Mesothelial cell of epicardium (in vitro differentiated cells): Measurements from ENCODE around the gene C14orf132. TPM values are rescaled to one million over a fixed set of nuclear protein-coding genes. Genes with fewer than 3 reads are reported as not detected.

Experiments used
- DNase-seq, 2 experiments: peaks; one replicate each; pipeline ENCODE4 v3.0.0; 2021; ENCODE audit warnings: low spot score in 2 of 2; ENCODE audit not compliant: unreplicated experiment in 2 of 2
- H3K27ac Mint-ChIP-seq: 2 replicates; pipeline ENCODE4 v1.8.0; 2021; ENCODE audit warnings: mixed read lengths
- H3K27me3 Mint-ChIP-seq: 2 replicates; pipeline ENCODE4 v1.8.0; 2021; ENCODE audit warnings: low read depth, mixed read lengths
- H3K36me3 Mint-ChIP-seq: 2 replicates; pipeline ENCODE4 v1.8.0; 2021; ENCODE audit warnings: mixed read lengths
- H3K4me1 Mint-ChIP-seq: 2 replicates; pipeline ENCODE4 v1.8.0; 2021; ENCODE audit warnings: mixed read lengths
- H3K4me3 Mint-ChIP-seq: 2 replicates; pipeline ENCODE4 v1.8.0; 2021; ENCODE audit warnings: mild to moderate bottlenecking, moderate library complexity, mixed read lengths
- H3K9me3 Mint-ChIP-seq: 2 replicates; pipeline ENCODE4 v1.8.0; 2021; ENCODE audit warnings: mixed read lengths
- CTCF ChIP-seq: fragments of 200-600 bp; sonication (generic); IDR thresholded peaks from one replicate; pipeline ENCODE4 v1.5.0; 2021; ENCODE audit warnings: antibody characterized with exemption; ENCODE audit not compliant: unreplicated experiment
- total RNA-seq: library from RNA; stranded (reverse); gene quantifications from 3 replicates; pipeline ENCODE4 v1.2.1, GENCODE V29; 2021

The C14orf132 gene
- total RNA-seq, 1 donor from 2014 or later: 40.6 TPM

- Mint-ChIP-seq H3K4me1 (no peaks in the 10 kb centered on the region), H3K36me3 (no peaks in the 10 kb centered on the region), H3K27ac (no peak overlapping the region), H3K27me3 (no peaks in the 10 kb centered on the region), H3K4me3 (no peak overlapping the region), H3K9me3 (no peaks in the 10 kb centered on the region)
- no peak for TF ChIP-seq CTCF
- peak in 1 of 2 experiments; percentile 19 for DNase-seq
These were observed 25.7 kb downstream of the C14orf132 start for GRCh38 chr14:96064866-96065265.

- peak in 1 of 2 experiments; percentile 16 for DNase-seq
- peaks cover 1% of the 10 kb centered on the region for H3K36me3 Mint-ChIP-seq
- no peak for TF ChIP-seq CTCF
- no peaks in the 10 kb centered on the region for H3K4me1 Mint-ChIP-seq
- H3K4me3 Mint-ChIP-seq: no peak overlapping the region
- H3K27me3 Mint-ChIP-seq: no peaks in the 10 kb centered on the region
- H3K27ac Mint-ChIP-seq: no peak overlapping the region
- H3K9me3 Mint-ChIP-seq: no peaks in the 10 kb centered on the region
These were observed 26.7 kb downstream of the C14orf132 start for GRCh38 chr14:96065661-96066459.

GRCh38 chr14:96066976-96067375 lies 27.8 kb downstream of the C14orf132 start:
- peak in 1 of 2 experiments; percentile 16 for DNase-seq
- H3K9me3 Mint-ChIP-seq: no peaks in the 10 kb centered on the region
- TF ChIP-seq CTCF: no peak
- H3K27me3 Mint-ChIP-seq: no peaks in the 10 kb centered on the region
- peaks cover 3% of the 10 kb centered on the region for H3K36me3 Mint-ChIP-seq
- no peak overlapping the region for H3K27ac Mint-ChIP-seq
- H3K4me1 Mint-ChIP-seq: no peaks in the 10 kb centered on the region
- H3K4me3 Mint-ChIP-seq: no peak overlapping the region

GRCh38 chr14:96067985-96068930 lies 29.1 kb downstream of the C14orf132 start:
- Mint-ChIP-seq H3K27me3 (no peaks in the 10 kb centered on the region), H3K4me3 (no peak overlapping the region), H3K4me1 (no peaks in the 10 kb centered on the region), H3K9me3 (peaks cover 3% of the 10 kb centered on the region), H3K36me3 (peaks cover 7% of the 10 kb centered on the region), H3K27ac (no peak overlapping the region)
- peak in 1 of 2 experiments; percentile 22 for DNase-seq
- TF ChIP-seq CTCF: no peak

GRCh38 chr14:96069421-96069820 lies 30.3 kb downstream of the C14orf132 start:
- Mint-ChIP-seq H3K36me3 (peaks cover 12% of the 10 kb centered on the region), H3K4me1 (no peaks in the 10 kb centered on the region), H3K27ac (no peak overlapping the region), H3K9me3 (peaks cover 9% of the 10 kb centered on the region), H3K4me3 (no peak overlapping the region), H3K27me3 (no peaks in the 10 kb centered on the region)
- no peak for DNase-seq
- TF ChIP-seq CTCF: no peak
